Inferior parietal cortex (tissue), 1 donor: ENCODE data around the gene DDX55.
"Not testable (repeated sequence)": the region's sequence is repeated elsewhere in the genome, so short reads cannot be mapped to it uniquely, and the experiment has no call there.

Experiments used
- DNase-seq: peaks from one replicate; pipeline ENCODE4 v3.0.0-alpha.2; 2016; ENCODE audit errors: extremely low spot score

DDX55 gene, protein sequence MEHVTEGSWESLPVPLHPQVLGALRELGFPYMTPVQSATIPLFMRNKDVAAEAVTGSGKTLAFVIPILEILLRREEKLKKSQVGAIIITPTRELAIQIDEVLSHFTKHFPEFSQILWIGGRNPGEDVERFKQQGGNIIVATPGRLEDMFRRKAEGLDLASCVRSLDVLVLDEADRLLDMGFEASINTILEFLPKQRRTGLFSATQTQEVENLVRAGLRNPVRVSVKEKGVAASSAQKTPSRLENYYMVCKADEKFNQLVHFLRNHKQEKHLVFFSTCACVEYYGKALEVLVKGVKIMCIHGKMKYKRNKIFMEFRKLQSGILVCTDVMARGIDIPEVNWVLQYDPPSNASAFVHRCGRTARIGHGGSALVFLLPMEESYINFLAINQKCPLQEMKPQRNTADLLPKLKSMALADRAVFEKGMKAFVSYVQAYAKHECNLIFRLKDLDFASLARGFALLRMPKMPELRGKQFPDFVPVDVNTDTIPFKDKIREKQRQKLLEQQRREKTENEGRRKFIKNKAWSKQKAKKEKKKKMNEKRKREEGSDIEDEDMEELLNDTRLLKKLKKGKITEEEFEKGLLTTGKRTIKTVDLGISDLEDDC

GRCh38 chr12:123601602-123602489 lies at the start of gene DDX55:
Gene DDX55, plus strand, starts transcription at chr12:123602099. Its CDS starts 50 bp downstream, at chr12:123602149.
- peak; percentile 88 for DNase-seq

DNA sequence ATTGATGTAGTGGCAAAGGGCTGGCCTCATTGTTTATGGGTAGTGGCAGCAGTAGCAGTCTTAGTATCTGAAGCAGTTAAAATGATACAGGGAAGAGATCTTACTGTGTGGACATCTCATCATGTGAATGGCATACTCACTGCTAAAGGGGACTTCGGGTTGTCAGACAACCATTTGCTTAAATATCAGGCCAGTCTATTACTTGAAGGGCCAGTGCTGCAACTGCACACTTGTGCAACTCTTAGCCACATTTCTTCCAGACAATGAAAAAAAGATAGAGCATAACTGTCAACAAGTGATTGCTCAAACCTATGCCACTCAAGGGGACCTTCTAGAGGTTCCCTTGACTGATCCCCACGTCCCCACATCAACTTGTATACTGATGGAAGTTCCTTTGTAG lies 47.8 kb upstream of the DDX55 start:
- DNase-seq: not testable (repeated sequence)

- DNase-seq: not testable (repeated sequence)
These were observed 47.1 kb upstream of the DDX55 start for GRCh38 chr12:123554843-123555242.

- not testable (repeated sequence) for DNase-seq
These were observed 43.4 kb upstream of the DDX55 start for GRCh38 chr12:123558487-123558886.

DNA sequence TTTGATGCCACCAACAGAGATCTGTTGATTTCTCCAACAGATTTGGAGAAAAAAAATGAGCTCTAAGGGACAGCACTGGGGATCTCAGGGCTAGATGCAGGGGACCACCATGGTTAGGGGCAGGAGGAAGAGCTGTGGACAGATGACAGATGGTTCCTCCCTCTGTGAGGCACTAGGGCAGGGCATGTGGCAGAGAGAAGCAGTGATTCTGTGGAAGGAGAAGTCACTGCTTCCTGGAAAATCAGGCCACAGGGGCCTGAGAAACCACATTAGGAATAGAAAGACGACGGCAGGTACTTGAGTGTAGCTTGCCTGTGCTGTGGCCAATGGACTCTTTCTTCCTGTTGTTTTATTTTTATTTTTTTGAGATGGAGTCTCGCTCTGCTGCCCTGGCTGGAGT lies 42.4 kb upstream of the DDX55 start:
- DNase-seq: no peak

GRCh38 chr12:123571343-123571813 lies 30.5 kb upstream of the DDX55 start:
- peak; percentile 46 for DNase-seq

DNA sequence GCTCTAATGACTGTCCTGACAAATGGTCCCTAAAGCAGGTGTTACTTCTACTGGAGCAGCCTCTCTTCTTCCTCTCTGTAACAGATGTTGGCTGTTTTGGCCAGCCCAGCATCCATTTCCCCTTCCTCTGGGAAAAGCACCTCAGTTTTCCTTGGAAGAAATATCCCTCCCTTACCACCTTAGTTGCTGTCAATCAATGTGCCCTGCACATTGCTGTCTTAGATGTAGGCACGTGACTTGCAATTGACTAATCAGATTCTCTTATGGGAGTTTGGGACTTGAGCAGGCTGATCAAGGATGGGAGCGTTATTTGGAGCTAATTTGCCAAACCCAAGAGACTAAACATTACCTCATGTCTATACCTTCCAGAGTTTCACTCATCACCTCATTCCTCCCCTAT lies 29.5 kb upstream of the DDX55 start:
- no peak for DNase-seq

GRCh38 chr12:123573870-123574269 lies 28.0 kb upstream of the DDX55 start:
- no peak for DNase-seq

GRCh38 chr12:123576611-123577010 lies 25.3 kb upstream of the DDX55 start:
- DNase-seq: no peak

- DNase-seq: no peak
These were observed 23.7 kb upstream of the DDX55 start for GRCh38 chr12:123578243-123578642.

DNA sequence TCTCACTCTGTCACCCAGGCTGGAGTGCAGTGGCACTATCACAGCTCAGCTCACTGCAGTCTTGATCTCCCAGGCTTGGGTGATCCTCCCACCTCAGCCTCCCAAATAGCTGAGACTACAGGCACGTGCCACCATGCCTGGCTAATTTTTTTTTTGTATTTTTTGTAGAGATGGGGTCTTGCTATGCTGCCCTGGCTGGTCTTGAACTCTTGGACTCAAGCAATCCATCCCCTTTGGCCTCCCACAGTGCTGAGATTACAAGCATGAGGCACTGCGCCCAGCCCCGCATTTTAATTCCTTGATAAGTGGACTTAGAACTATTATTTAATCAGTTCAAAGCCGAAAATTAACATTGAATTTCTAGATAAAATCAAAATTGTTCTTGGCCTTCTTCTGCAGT lies 23.1 kb upstream of the DDX55 start:
- not testable (repeated sequence) for DNase-seq

- no peak for DNase-seq
These were observed 21.1 kb upstream of the DDX55 start for GRCh38 chr12:123580772-123581171.

GRCh38 chr12:123591702-123592481 lies 10.0 kb upstream of the DDX55 start:
- no peak for DNase-seq

DNA sequence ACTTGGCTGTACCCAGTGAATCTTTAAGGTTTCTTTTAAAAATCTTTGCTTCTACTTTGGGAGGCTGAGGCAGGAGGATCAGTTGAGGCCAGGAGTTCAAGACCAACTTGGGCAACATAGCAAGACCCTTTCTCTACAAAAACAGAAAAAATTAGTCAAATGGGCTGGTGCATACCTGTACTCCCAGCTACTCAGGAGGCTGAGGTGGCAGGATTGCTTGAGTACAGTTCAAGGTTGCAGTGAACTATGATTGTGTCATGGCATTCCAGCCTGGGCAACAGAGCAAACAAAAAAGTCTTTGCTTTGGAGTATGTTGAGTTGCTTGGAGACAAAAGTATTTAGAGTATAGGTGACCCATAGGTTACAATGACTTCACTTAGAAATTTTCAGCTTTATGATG lies 6.2 kb upstream of the DDX55 start:
- no peak for DNase-seq

GRCh38 chr12:123597100-123597499 lies 4.8 kb upstream of the DDX55 start:
- DNase-seq: no peak

- no peak for DNase-seq
These were observed 3.4 kb upstream of the DDX55 start for GRCh38 chr12:123598522-123598921.

GRCh38 chr12:123599310-123599709 lies 2.6 kb upstream of the DDX55 start:
- no peak for DNase-seq

DNA sequence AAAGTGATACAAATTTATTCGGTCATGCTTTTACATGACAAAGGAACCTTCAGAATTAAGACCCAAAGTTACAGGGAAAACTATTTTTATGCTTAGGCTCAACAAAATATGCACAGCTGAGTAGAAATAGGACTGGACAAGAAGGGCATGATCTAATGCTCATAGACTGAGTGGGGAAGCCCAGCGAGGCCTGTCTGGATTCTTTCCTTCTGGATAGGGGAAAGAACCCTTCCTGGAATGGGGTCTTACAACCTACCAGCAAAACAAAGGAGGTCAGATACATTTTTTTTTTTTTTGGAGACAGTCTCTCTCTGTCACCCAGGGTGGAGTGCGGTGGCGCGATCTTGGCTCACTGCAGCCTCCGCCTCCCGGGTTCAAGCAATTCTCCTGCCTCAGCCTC lies 2.2 kb upstream of the DDX55 start:
- no peak for DNase-seq

DNA sequence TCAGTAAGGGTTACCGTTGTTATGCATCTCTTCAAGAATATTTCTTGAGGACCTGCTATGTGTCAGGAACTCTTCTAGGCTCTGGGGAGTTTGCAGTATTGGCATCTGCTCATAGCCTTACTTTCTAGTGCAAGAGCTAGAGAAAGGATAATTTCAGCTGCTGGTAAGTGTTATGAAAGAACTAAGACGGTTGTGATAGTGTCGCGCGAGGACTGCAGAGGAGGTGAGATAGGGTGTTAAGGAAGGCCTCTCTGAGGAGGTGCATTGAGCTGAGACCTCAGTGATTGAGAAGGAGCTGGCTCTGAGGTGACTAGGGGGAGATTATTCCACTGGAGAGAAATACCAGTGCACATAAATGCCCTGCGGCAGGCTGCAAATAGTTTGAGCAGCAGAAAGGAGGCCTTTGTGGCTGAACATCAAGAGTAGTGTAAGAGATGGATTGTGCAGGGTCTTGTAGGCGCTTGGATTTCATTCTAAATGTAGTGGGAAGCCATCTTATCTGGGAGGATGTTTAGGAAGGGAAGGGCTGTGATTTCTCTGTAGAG lies 824 bp downstream of the DDX55 start:
- no peak for DNase-seq

DNA sequence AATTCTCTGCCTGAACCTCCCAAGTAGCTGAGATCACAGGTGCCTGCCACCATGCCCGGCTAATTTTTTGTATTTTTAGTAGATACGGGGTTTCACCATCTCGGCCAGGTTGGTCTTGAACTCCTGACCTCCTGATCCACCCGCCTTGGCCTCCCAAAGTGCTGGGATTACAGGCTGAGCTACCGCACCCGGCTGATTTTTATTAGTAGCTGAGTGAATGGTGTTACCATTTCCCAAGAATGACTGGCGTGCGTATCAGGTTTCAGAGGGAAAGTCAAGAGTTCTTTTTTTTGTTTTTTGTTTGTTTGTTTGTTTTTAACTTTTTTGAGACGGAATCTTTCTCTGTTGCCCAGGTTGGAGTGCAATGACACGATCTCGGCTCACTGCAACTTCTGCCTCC lies 1.6 kb downstream of the DDX55 start:
- not testable (repeated sequence) for DNase-seq

DNA sequence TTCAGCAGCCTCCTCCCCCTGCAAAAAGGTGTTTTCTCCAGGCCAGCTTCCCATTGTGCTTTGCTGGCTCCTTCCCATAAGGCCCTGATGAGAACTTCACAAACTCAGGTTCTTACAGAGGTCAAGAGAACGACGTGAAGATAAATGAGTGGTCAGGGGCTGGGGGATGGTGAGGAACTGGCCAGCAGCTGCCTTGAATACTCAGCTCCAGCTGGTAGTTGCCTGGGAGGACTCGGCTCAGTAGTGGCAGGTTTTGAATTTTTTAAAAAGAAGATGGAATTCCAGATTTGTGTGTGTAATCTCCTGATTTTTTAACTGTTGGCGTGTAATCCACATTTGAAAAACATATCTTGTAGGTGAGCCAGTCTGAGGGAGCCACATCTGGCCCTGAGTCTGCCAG lies 5.9 kb downstream of the DDX55 start:
- no peak for DNase-seq
